Body of pancreas (tissue), 4 donors: ENCODE measurements around the gene DDIAS.

Source experiments
- POLR2A ChIP-seq, 3 donors: fragments of 450-650 bp; IDR thresholded peaks; one replicate each; pipeline ENCODE4 v1.6.1; 2016; ENCODE audit warnings: antibody characterized with exemption in 3 of 3, mild to moderate bottlenecking in 2 of 3
- TF ChIP-seq, protein P1 (sequence below), 7 experiments: fragments of 450-650 bp in 4 of 7; fragments of 200-600 bp in 3 of 7; sonication (generic) in 3 of 7; IDR thresholded peaks; one replicate each; pipeline ENCODE4 v1.5.1; 2016 to 2019; ENCODE audit warnings: antibody characterized with exemption in 7 of 7

- TF ChIP-seq, protein P1, sequence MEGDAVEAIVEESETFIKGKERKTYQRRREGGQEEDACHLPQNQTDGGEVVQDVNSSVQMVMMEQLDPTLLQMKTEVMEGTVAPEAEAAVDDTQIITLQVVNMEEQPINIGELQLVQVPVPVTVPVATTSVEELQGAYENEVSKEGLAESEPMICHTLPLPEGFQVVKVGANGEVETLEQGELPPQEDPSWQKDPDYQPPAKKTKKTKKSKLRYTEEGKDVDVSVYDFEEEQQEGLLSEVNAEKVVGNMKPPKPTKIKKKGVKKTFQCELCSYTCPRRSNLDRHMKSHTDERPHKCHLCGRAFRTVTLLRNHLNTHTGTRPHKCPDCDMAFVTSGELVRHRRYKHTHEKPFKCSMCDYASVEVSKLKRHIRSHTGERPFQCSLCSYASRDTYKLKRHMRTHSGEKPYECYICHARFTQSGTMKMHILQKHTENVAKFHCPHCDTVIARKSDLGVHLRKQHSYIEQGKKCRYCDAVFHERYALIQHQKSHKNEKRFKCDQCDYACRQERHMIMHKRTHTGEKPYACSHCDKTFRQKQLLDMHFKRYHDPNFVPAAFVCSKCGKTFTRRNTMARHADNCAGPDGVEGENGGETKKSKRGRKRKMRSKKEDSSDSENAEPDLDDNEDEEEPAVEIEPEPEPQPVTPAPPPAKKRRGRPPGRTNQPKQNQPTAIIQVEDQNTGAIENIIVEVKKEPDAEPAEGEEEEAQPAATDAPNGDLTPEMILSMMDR (IDR thresholded peaks at IDR 0.05), result no peak
- TF ChIP-seq POLR2A (IDR thresholded peaks at IDR 0.05), result no peak
These were observed 70.6 kb downstream of the DDIAS start for GRCh38 chr11:82972103-82972502.
